GM06990 (cell line): ENCODE measurements around the gene NDUFA13.

ENCODE experiments used
- DNase-seq: peaks from one replicate; pipeline ENCODE4 v3.0.0-alpha.2; 2011; ENCODE audit not compliant: insufficient read length; ENCODE audit errors: extremely low read depth
- H3K27me3 ChIP-seq: replicated peaks from 2 replicates; pipeline ENCODE4 v1.6.0; 2011; ENCODE audit warnings: low read length; ENCODE audit not compliant: control insufficient read depth, insufficient read depth
- H3K36me3 ChIP-seq: 2 replicates; pipeline ENCODE4 v1.5.1; 2011; ENCODE audit warnings: low read length; ENCODE audit not compliant: control insufficient read depth, insufficient read depth
- H3K4me3 ChIP-seq: replicated peaks from 2 replicates; pipeline ENCODE4 v1.5.1; 2011; ENCODE audit warnings: low read depth, mild to moderate bottlenecking, control low read depth, low read length
- CTCF ChIP-seq: IDR thresholded peaks from 2 replicates; pipeline ENCODE4 v1.5.1; 2011; ENCODE audit warnings: low read length, control low read depth, mild to moderate bottlenecking, inconsistent platforms; ENCODE audit not compliant: insufficient read depth, poor library complexity, severe bottlenecking

Gene NDUFA13

GRCh38 chr19:19489804-19490204 lies 26.2 kb upstream of the NDUFA13 start:
- no peak for TF ChIP-seq CTCF
- no peak for DNase-seq
- H3K4me3 ChIP-seq, result no peak overlapping the region
- H3K36me3 ChIP-seq, result peaks cover 25% of the 10 kb centered on the region
- H3K27me3 ChIP-seq, result no peaks in the 10 kb centered on the region

- Histone ChIP-seq H3K27me3 (no peaks in the 10 kb centered on the region), H3K36me3 (peaks cover 21% of the 10 kb centered on the region), H3K4me3 (no peak overlapping the region)
- TF ChIP-seq CTCF, result peak; percentile 82
- peak; percentile 68 for DNase-seq
Measured at GRCh38 chr19:19490214-19490968, 25.6 kb upstream of the NDUFA13 start.

GRCh38 chr19:19491321-19492025 lies 24.6 kb upstream of the NDUFA13 start:
- Histone ChIP-seq H3K4me3 (no peak overlapping the region), H3K36me3 (peaks cover 22% of the 10 kb centered on the region), H3K27me3 (no peaks in the 10 kb centered on the region)
- DNase-seq, result no peak
- no peak for TF ChIP-seq CTCF

GRCh38 chr19:19492026-19492610 lies 23.9 kb upstream of the NDUFA13 start:
- no peak for TF ChIP-seq CTCF
- no peak overlapping the region for H3K4me3 ChIP-seq
- H3K36me3 ChIP-seq, result peaks cover 20% of the 10 kb centered on the region
- H3K27me3 ChIP-seq, result no peaks in the 10 kb centered on the region
- DNase-seq, result no peak

GRCh38 chr19:19493841-19494546 lies 22.0 kb upstream of the NDUFA13 start:
- H3K36me3 ChIP-seq, result peaks cover 36% of the 10 kb centered on the region
- no peak for DNase-seq
- no peak overlapping the region for H3K4me3 ChIP-seq
- no peak for TF ChIP-seq CTCF
- no peaks in the 10 kb centered on the region for H3K27me3 ChIP-seq
